Measurements from ENCODE around the gene KCNK18.

The KCNK18 gene

DNA sequence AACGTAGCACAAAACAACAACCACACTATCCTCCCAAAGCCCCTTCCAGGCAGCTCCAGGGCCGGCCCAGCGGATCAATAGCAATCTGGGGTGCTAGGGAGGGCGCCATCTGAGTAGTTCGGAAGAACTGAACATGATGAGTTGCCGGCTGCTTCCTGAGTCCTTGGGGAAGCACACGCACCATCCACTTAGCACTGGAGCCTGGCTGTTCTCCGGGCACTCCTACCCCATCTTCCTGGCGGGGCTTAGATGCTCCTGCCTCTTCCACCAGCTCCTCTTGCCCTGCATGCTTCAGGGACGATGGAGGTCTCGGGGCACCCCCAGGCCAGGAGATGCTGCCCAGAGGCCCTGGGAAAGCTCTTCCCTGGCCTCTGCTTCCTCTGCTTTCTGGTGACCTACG is at the start of gene KCNK18:
TSS of gene KCNK18 (plus strand) at position 301 of the 400 bp plus-strand sequence. CDS start at position 301, 0 bp downstream.
- Histone ChIP-seq H3K4me3 (ENCODE audit: severe bottlenecking) (no peak within 1 kb of the TSS), H3K27me3 (ENCODE audit: insufficient read depth, poor library complexity, severe bottlenecking) (no peaks in the 10 kb centered on the region), H3K9me3 (ENCODE audit: severe bottlenecking) (no peaks in the 10 kb centered on the region), H3K36me3 (ENCODE audit: low read depth) (no peaks in the 10 kb centered on the region), H3K27ac (ENCODE audit: poor library complexity, severe bottlenecking) (no peak within 1 kb of the TSS), H3K4me1 (ENCODE audit: insufficient read depth, poor library complexity, severe bottlenecking) (no peaks in the 10 kb centered on the region)
- DNase-seq (ENCODE audit: low spot score), result no peak
- no peak for ATAC-seq (ENCODE audit: low read depth)
- TF ChIP-seq, protein P1, sequence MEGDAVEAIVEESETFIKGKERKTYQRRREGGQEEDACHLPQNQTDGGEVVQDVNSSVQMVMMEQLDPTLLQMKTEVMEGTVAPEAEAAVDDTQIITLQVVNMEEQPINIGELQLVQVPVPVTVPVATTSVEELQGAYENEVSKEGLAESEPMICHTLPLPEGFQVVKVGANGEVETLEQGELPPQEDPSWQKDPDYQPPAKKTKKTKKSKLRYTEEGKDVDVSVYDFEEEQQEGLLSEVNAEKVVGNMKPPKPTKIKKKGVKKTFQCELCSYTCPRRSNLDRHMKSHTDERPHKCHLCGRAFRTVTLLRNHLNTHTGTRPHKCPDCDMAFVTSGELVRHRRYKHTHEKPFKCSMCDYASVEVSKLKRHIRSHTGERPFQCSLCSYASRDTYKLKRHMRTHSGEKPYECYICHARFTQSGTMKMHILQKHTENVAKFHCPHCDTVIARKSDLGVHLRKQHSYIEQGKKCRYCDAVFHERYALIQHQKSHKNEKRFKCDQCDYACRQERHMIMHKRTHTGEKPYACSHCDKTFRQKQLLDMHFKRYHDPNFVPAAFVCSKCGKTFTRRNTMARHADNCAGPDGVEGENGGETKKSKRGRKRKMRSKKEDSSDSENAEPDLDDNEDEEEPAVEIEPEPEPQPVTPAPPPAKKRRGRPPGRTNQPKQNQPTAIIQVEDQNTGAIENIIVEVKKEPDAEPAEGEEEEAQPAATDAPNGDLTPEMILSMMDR (IDR thresholded peaks at IDR 0.05; ENCODE audit: poor library complexity, severe bottlenecking), result no peak

DNA sequence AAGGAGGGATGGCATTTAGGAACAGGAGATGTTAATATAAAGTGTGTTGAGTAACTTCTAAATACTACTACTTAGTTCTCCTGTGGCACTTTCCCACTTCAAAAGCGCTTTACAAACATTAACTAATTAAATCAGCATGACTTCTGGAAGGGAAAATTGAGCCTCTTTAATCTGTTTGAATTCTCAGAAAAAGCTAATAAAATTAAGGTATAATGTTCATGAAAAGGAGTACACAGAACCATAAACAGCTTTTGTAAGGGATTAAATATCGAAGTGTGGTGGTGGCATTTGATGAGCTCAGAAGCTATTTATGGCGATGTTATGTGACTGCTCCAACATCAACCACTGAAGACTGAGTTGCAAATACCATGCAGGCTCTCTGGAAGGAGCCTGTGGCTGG is 49.0 kb upstream of the KCNK18 start:
- H3K4me3 ChIP-seq (ENCODE audit: severe bottlenecking), result no peak overlapping the region
- H3K27ac ChIP-seq (ENCODE audit: poor library complexity, severe bottlenecking), result no peak overlapping the region
- ATAC-seq (ENCODE audit: low read depth), result no peak
- TF ChIP-seq, protein P1 (IDR thresholded peaks at IDR 0.05; ENCODE audit: poor library complexity, severe bottlenecking), result no peak
- peaks cover 7% of the 10 kb centered on the region for H3K9me3 ChIP-seq (ENCODE audit: severe bottlenecking)
- peaks cover 49% of the 10 kb centered on the region for H3K27me3 ChIP-seq (ENCODE audit: insufficient read depth, poor library complexity, severe bottlenecking)
- H3K36me3 ChIP-seq (ENCODE audit: low read depth), result no peaks in the 10 kb centered on the region
- H3K4me1 ChIP-seq (ENCODE audit: insufficient read depth, poor library complexity, severe bottlenecking), result no peaks in the 10 kb centered on the region
- no peak for DNase-seq (ENCODE audit: low spot score)

DNA sequence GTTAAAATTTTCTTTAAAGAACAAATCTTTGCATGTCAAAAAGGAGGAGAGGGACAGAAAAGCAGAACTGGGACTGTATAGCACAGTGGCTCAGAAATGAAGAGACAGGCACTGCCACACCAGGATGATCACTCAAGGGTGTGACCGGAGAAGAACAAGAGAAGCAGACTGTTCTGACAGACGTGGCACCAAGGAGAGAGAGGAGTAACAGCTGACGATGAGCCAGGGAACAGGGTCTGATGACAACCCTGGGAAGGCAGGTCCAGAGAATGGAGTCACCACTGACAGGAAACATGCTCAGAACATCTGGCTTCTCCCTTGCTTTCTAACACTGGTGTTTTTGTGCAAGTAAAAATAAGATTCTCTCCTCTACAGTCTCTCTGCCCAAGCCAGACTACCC is 44.6 kb upstream of the KCNK18 start:
- ATAC-seq (ENCODE audit: low read depth) (no peak), DNase-seq (ENCODE audit: low spot score) (no peak)
- Histone ChIP-seq H3K4me1 (ENCODE audit: insufficient read depth, poor library complexity, severe bottlenecking) (no peaks in the 10 kb centered on the region), H3K36me3 (ENCODE audit: low read depth) (no peaks in the 10 kb centered on the region), H3K27me3 (ENCODE audit: insufficient read depth, poor library complexity, severe bottlenecking) (peaks cover 44% of the 10 kb centered on the region), H3K4me3 (ENCODE audit: severe bottlenecking) (no peak overlapping the region), H3K27ac (ENCODE audit: poor library complexity, severe bottlenecking) (no peak overlapping the region), H3K9me3 (ENCODE audit: severe bottlenecking) (no peaks in the 10 kb centered on the region)
- TF ChIP-seq, protein P1 (IDR thresholded peaks at IDR 0.05; ENCODE audit: poor library complexity, severe bottlenecking), result no peak

DNA sequence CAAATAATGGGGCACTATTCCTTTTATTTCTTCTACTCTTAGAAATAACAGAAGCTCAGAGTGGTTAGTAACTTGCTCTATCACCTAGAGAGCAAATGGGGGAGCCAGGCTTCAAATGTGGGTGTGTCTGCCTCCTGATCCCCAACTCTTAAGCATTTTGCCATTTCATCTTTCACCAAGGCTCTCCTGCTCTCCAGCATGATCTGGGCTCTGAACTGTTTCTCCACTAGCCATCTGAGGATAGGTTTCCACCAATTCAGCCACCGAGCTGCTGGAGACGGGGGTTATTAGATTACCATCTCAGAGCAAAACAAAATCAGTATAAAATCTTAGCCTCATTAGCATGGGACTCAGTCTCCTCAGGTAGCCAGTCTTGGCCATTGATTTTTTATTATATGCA is 39.0 kb upstream of the KCNK18 start:
- H3K4me1 ChIP-seq (ENCODE audit: insufficient read depth, poor library complexity, severe bottlenecking), result no peaks in the 10 kb centered on the region
- H3K27me3 ChIP-seq (ENCODE audit: insufficient read depth, poor library complexity, severe bottlenecking), result peaks cover 86% of the 10 kb centered on the region
- H3K4me3 ChIP-seq (ENCODE audit: severe bottlenecking), result no peak overlapping the region
- H3K27ac ChIP-seq (ENCODE audit: poor library complexity, severe bottlenecking), result no peak overlapping the region
- no peaks in the 10 kb centered on the region for H3K9me3 ChIP-seq (ENCODE audit: severe bottlenecking)
- ATAC-seq (ENCODE audit: low read depth), result no peak
- TF ChIP-seq, protein P1 (IDR thresholded peaks at IDR 0.05; ENCODE audit: poor library complexity, severe bottlenecking), result no peak
- DNase-seq (ENCODE audit: low spot score), result no peak
- no peaks in the 10 kb centered on the region for H3K36me3 ChIP-seq (ENCODE audit: low read depth)

DNA sequence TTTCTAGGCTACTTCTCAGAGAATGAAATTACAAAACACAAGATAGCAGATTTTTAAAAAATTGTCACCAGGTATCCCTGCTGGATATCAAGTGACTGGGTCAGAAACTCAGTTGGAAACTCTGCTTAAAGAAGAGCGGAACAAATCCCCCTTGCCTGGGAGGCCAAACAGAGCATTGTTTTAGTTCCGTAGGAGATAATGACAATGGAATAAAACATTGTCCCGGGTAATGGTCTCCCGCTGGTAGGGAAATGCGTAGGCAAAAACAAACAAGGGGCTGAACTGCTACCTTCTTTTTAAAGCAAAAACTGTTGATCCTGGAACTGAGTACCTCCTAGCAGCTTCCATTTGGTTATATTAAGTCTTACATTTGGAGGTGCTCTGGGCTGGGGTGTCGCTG is 37.9 kb upstream of the KCNK18 start:
- peaks cover 91% of the 10 kb centered on the region for H3K27me3 ChIP-seq (ENCODE audit: insufficient read depth, poor library complexity, severe bottlenecking)
- DNase-seq (ENCODE audit: low spot score), result no peak
- TF ChIP-seq, protein P1 (IDR thresholded peaks at IDR 0.05; ENCODE audit: poor library complexity, severe bottlenecking), result no peak

More for the DNA sequence above, 37.9 kb upstream of the KCNK18 start:
- H3K36me3 ChIP-seq (ENCODE audit: low read depth), result no peaks in the 10 kb centered on the region
- no peak overlapping the region for H3K27ac ChIP-seq (ENCODE audit: poor library complexity, severe bottlenecking)
- H3K4me3 ChIP-seq (ENCODE audit: severe bottlenecking), result no peak overlapping the region
- ATAC-seq (ENCODE audit: low read depth), result no peak
- no peaks in the 10 kb centered on the region for H3K9me3 ChIP-seq (ENCODE audit: severe bottlenecking)
- no peaks in the 10 kb centered on the region for H3K4me1 ChIP-seq (ENCODE audit: insufficient read depth, poor library complexity, severe bottlenecking)

All from RWPE2 (cell line).